ENCODE data around the gene FSHR. TPM values are rescaled to one million over a fixed set of nuclear protein-coding genes. Genes with fewer than 3 reads are reported as not detected.

FSHR gene
- total and polyA plus RNA-seq, 2 of the 8 experiments (the other 6 are each of a cell fraction or from before 2014, with no cell fraction given): not detected

DNA sequence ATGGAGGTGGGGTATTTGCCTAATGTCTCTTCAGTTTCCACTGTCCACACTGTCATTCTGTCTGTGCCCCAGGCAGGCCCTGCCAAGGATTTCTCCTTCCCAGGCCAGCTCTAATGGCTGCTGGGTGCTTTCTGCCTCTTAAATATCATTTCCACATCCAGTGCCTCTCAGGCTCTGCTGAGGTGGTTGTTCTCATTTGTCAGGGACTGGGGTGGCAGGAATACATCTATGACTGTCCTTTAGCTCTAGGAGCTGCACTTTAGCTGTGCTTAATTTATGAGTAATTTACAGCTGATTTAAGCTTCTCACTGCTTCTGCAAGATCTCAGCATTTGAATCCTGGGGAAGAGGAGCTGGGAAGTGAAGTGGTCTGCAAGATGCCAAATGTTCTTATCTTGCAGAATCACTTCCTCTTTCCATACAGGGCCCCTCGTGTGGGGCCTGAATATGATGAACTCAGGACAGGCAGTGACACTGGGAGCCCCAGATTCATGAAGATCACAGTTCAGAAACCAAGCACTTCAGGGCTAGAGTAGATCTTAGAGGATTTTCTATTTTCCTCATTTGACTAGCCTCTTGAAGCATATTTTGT lies 150.2 kb downstream of the FSHR start (continued):
- TF ChIP-seq CBX5 (IDR thresholded peaks at IDR 0.05; ENCODE audit: low read depth, low read length) (no peak), CBX8 (IDR thresholded peaks at IDR 0.05; ENCODE audit: borderline replicate concordance, low read depth, low read length) (no peak), SAP30 (IDR thresholded peaks at IDR 0.05; ENCODE audit: insufficient read depth, insufficient replicate concordance, low read length) (no peak), TAF1 (IDR thresholded peaks at IDR 0.05; ENCODE audit: low read depth, low read length) (no peak)
